SK-N-SH (cell line): ENCODE data around the gene TMCO4.

ENCODE experiments used
- CTCF ChIP-seq: fragments of 200-600 bp; sonication (generic); IDR thresholded peaks from 2 replicates; pipeline ENCODE4 v1.6.1; 2017; ENCODE audit warnings: antibody characterized with exemption, mild to moderate bottlenecking, moderate library complexity
- EP300 ChIP-seq, 2 experiments: IDR thresholded peaks; 2 replicates each; pipeline versions ENCODE4 v1.4.0 to v1.6.1; 2012; ENCODE audit warnings: borderline replicate concordance in 1 of 2, low read depth in 1 of 2, low read length in 1 of 2
- FOXM1 ChIP-seq: IDR thresholded peaks from 2 replicates; pipeline ENCODE4 v1.4.0; 2012; ENCODE audit warnings: low read depth, mild to moderate bottlenecking
- JUND ChIP-seq: IDR thresholded peaks from 2 replicates; pipeline ENCODE4 v1.4.0; 2012
- MXI1 ChIP-seq: IDR thresholded peaks from 2 replicates; pipeline ENCODE4 v1.6.1; 2012; ENCODE audit warnings: mild to moderate bottlenecking, low read depth, low read length, improper control_type of control experiment
- POLR2AphosphoS5 ChIP-seq: IDR thresholded peaks from 2 replicates; pipeline ENCODE4 v1.6.1; 2012; ENCODE audit warnings: low read depth, low read length
- RXRA ChIP-seq: IDR thresholded peaks from 2 replicates; pipeline ENCODE4 v1.4.0; 2012; ENCODE audit warnings: low read depth, mild to moderate bottlenecking, borderline replicate concordance
- SIN3A ChIP-seq: IDR thresholded peaks from 2 replicates; pipeline ENCODE4 v1.6.1; 2012; ENCODE audit warnings: low read depth, mild to moderate bottlenecking, low read length, moderate library complexity, borderline replicate concordance
- TAF1 ChIP-seq: IDR thresholded peaks from 2 replicates; pipeline ENCODE4 v1.6.1; 2012; ENCODE audit warnings: low read depth, mild to moderate bottlenecking, low read length, moderate library complexity, borderline replicate concordance
- TF ChIP-seq, protein P1 (sequence below): fragments of 150-350 bp; IDR thresholded peaks from 2 replicates; pipeline ENCODE4 v1.6.1; 2016; ENCODE audit warnings: mild to moderate bottlenecking, low read depth, low read length

DNA sequence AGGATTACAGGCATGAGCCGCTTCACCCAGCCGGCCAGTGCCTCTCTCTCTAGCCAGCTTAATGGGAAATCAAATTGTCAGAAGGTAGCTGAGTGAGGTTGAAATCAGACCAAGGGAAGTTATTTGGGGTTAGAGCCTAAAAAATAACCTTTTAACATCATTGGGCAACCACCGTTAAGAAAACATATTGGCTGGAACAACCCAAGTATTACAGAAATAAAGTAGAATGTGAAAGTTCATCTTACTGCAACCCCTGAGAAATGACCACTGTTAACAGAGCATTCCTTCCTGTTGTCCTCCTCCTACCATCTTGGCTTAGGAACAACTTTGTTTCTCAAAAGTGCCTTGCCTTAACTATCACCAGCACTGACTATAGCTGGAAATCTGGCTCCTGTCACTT lies 18.6 kb upstream of the TMCO4 start:
- no peak for TF ChIP-seq JUND
- no peak for TF ChIP-seq CTCF
- TF ChIP-seq RXRA, result no peak
- no peak for TF ChIP-seq MXI1
- TF ChIP-seq EP300 (IDR thresholded peaks at IDR 0.05; ENCODE audit: borderline replicate concordance in 1 of 2, low read depth in 1 of 2, low read length in 1 of 2), result no peak
- TF ChIP-seq TAF1, result no peak
- TF ChIP-seq FOXM1, result no peak
- no peak for TF ChIP-seq POLR2AphosphoS5
- TF ChIP-seq, protein P1, sequence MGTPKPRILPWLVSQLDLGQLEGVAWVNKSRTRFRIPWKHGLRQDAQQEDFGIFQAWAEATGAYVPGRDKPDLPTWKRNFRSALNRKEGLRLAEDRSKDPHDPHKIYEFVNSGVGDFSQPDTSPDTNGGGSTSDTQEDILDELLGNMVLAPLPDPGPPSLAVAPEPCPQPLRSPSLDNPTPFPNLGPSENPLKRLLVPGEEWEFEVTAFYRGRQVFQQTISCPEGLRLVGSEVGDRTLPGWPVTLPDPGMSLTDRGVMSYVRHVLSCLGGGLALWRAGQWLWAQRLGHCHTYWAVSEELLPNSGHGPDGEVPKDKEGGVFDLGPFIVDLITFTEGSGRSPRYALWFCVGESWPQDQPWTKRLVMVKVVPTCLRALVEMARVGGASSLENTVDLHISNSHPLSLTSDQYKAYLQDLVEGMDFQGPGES, result no peak
- no peak for TF ChIP-seq SIN3A
